Gastrocnemius medialis (tissue), 4 donors: ENCODE results near the gene LZTFL1. TPM values are rescaled to one million over a fixed set of nuclear protein-coding genes. Genes with fewer than 3 reads are reported as not detected.

Experiments used
- ATAC-seq, 2 donors: fragments of 150-250 bp; one replicate each; pipeline ENCODE4 v1.9.1; 2016
- DNase-seq, 2 donors: peaks; one replicate each; pipeline ENCODE4 v3.0.0-alpha.2; 2019
- H3K27ac ChIP-seq, 4 donors: fragments of 200-600 bp; sonication (generic); 1 replicate in 1 of 4; 2 replicates in 3 of 4; pipeline ENCODE4 v1.5.1; 2016 to 2018; ENCODE audit warnings: mild to moderate bottlenecking in 2 of 4, moderate library complexity in 1 of 4
- H3K27me3 ChIP-seq, 3 donors: fragments of 200-600 bp; sonication (generic) in 2 of 3; 1 replicate in 1 of 3; 2 replicates in 2 of 3; pipeline versions ENCODE4 v1.5.1 to v1.6.0; 2016 to 2019; ENCODE audit warnings: mild to moderate bottlenecking in 1 of 3, moderate library complexity in 1 of 3
- H3K36me3 ChIP-seq, 2 donors: fragments of 200-600 bp; sonication (generic) in 1 of 2; one replicate each; pipeline ENCODE4 v1.5.1; 2017 to 2018
- H3K4me1 ChIP-seq, 2 donors: fragments of 200-600 bp; sonication (generic) in 1 of 2; one replicate each; pipeline ENCODE4 v1.5.1; 2016 to 2017; ENCODE audit warnings: mild to moderate bottlenecking in 2 of 2
- H3K4me3 ChIP-seq, 4 donors: fragments of 200-600 bp; sonication (generic) in 3 of 4; 1 replicate in 1 of 4; 2 replicates in 3 of 4; pipeline ENCODE4 v1.5.1; 2016 to 2019; ENCODE audit warnings: mild to moderate bottlenecking in 2 of 4
- H3K9me3 ChIP-seq, 3 donors: fragments of 200-600 bp; sonication (generic) in 2 of 3; 1 replicate in 1 of 3; 2 replicates in 2 of 3; pipeline ENCODE4 v1.5.1; 2016 to 2019
- POLR2A ChIP-seq, 2 donors: fragments of 450-650 bp; IDR thresholded peaks; one replicate each; pipeline ENCODE4 v1.6.1; 2017; ENCODE audit warnings: antibody characterized with exemption in 2 of 2, mild to moderate bottlenecking in 2 of 2, moderate library complexity in 2 of 2
- in situ Hi-C, 4 donors: fragments of 200-750 bp; cut with MboI; loops; one replicate each; pipeline versions ENCODE4 v1.15.0 to v1.8.0; 2017; ENCODE audit warnings: low sequenced_read_pairs in 4 of 4
- intact Hi-C: fragments of 100-400 bp; cut with DNase I; formaldehyde crosslinking; loops from one replicate; pipeline ENCODE4 v1.15.1; 2023; ENCODE audit warnings: low total_unique reads
- total RNA-seq, 4 donors: library from RNA; depleted of rRNA; stranded (reverse); fragments of >200 nt; gene quantifications; one replicate each; pipeline versions ENCODE4 v1.1.0 to v1.2.3, GENCODE V29; 2016
- TF ChIP-seq, protein P1 (sequence below), 5 experiments: fragments of 450-650 bp in 3 of 5; fragments of 200-600 bp in 2 of 5; sonication (generic) in 2 of 5; IDR thresholded peaks in 4 of 5; conservative IDR thresholded peaks in 1 of 5; 1 replicate in 4 of 5; 2 replicates in 1 of 5; pipeline ENCODE4 v1.5.1; 2016 to 2019; ENCODE audit warnings: antibody characterized with exemption in 5 of 5, mild to moderate bottlenecking in 3 of 5, moderate library complexity in 3 of 5

The LZTFL1 gene
- total RNA-seq: 1 to 10 TPM; 3.2 to 7.6 (median 5.0) TPM

DNA sequence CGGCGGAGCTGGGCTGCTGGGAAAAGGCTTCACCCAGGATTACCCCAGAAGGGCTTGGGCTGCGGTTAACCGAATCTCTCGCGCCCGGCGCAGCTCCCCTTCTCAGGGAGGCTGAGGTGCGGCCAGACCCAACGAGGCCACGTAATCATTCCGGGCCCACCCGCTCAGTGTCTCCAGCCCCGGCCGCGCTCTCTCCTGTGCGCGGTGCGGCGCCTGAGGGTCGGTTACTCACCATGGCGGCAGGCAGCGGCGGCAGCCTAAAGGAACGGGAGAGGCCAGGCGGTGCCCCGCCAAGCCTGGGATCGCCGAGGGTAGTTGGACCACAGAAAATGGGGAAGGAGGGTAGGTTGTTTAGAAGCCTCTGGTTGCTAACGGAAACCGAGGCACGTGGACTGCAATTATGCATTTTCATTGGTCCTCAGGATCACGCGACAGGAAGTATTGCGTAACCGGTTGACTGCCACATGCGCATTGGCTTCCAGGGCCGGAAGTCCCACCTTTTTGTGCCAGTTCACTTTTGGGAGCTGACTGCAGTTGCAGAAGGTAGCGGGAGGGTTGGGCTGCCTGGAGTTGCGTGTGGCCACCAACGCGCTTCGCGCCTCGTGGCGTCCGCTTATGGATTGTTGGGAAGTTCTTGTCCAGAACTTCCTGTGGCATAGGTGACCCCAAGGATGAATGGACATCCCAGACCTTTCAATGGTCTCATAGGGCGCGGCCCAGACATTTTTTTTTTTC lies at the start of gene LZTFL1:
TSS of gene LZTFL1 (minus strand) at position 363 of the 735 bp plus-strand sequence. CDS start at position 235, 128 bp downstream.
- Histone ChIP-seq H3K27me3 (no peaks in the 10 kb centered on the region), H3K9me3 (no peaks in the 10 kb centered on the region), H3K4me3 (peak within 1 kb of the TSS; percentile 85 to 98 (median 98)), H3K36me3 (no peaks in the 10 kb centered on the region), H3K27ac (peak within 1 kb of the TSS; percentile 24 to 69 (median 57)), H3K4me1 (peaks cover 16 to 17% of the 10 kb centered on the region in 2 donors)
- intact Hi-C loops (loop anchor here (10.0 kb wide), 1 partner anchor 233 kb away; no protein-coding TSS in a partner anchor), in situ Hi-C loops (no loop called here)
- peak; percentile 91 to 95 for DNase-seq
- ATAC-seq: peak; percentile 99 to 100
- no peak for TF ChIP-seq POLR2A (IDR thresholded peaks at IDR 0.05)
- TF ChIP-seq, protein P1, sequence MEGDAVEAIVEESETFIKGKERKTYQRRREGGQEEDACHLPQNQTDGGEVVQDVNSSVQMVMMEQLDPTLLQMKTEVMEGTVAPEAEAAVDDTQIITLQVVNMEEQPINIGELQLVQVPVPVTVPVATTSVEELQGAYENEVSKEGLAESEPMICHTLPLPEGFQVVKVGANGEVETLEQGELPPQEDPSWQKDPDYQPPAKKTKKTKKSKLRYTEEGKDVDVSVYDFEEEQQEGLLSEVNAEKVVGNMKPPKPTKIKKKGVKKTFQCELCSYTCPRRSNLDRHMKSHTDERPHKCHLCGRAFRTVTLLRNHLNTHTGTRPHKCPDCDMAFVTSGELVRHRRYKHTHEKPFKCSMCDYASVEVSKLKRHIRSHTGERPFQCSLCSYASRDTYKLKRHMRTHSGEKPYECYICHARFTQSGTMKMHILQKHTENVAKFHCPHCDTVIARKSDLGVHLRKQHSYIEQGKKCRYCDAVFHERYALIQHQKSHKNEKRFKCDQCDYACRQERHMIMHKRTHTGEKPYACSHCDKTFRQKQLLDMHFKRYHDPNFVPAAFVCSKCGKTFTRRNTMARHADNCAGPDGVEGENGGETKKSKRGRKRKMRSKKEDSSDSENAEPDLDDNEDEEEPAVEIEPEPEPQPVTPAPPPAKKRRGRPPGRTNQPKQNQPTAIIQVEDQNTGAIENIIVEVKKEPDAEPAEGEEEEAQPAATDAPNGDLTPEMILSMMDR (IDR thresholded peaks at IDR 0.05 in 4 of 5, conservative IDR thresholded peaks at IDR 0.05 in 1 of 5): no peak

DNA sequence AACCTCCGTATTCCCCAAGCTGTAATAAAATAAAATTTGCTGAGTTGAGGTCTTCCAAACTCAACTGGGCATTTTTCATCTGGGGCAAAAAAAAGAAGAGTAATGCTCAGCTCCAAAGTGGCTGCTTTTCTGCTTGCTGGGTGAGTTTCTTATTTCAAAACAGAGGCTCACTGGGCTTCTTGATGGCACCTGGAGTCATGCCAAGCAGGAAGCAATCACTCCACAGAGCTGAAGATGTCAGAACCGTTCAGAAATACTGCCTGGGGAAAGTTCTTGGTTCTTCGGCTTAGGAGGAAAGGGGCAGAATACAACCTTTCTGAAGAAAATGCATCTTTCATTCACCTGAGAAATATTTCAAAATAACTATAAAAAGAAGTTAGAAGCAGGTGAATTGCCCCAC lies 48.5 kb upstream of the LZTFL1 start:
- Histone ChIP-seq H3K9me3 (no peaks in the 10 kb centered on the region), H3K36me3 (no peaks in the 10 kb centered on the region), H3K27me3 (no peaks in the 10 kb centered on the region), H3K4me1 (no peaks in the 10 kb centered on the region), H3K27ac (no peak overlapping the region), H3K4me3 (no peak overlapping the region)
- in situ Hi-C loops: no loop called here
- no peak for ATAC-seq
- TF ChIP-seq, protein P1 (IDR thresholded peaks at IDR 0.05 in 4 of 5, conservative IDR thresholded peaks at IDR 0.05 in 1 of 5): no peak
- no peak for TF ChIP-seq POLR2A (IDR thresholded peaks at IDR 0.05)
- no peak for DNase-seq
- intact Hi-C loops: no loop called here

- intact Hi-C loops: no loop called here
- TF ChIP-seq POLR2A (IDR thresholded peaks at IDR 0.05): no peak
- TF ChIP-seq, protein P1 (IDR thresholded peaks at IDR 0.05 in 4 of 5, conservative IDR thresholded peaks at IDR 0.05 in 1 of 5): no peak
Measured at GRCh38 chr3:45889337-45889736, 47.4 kb upstream of the LZTFL1 start.

GRCh38 chr3:45887759-45888511 lies 46.0 kb upstream of the LZTFL1 start:
- Histone ChIP-seq H3K4me3 (no peak overlapping the region), H3K4me1 (no peaks in the 10 kb centered on the region), H3K27ac (no peak overlapping the region), H3K36me3 (no peaks in the 10 kb centered on the region), H3K9me3 (no peaks in the 10 kb centered on the region), H3K27me3 (no peaks in the 10 kb centered on the region)
- DNase-seq: no peak
- ATAC-seq: no peak
- in situ Hi-C loops: no loop called here
- TF ChIP-seq POLR2A (IDR thresholded peaks at IDR 0.05): no peak
- TF ChIP-seq, protein P1 (IDR thresholded peaks at IDR 0.05 in 4 of 5, conservative IDR thresholded peaks at IDR 0.05 in 1 of 5): no peak
- intact Hi-C loops: no loop called here

More at GRCh38 chr3:45889337-45889736, 47.4 kb upstream of the LZTFL1 start:
- Histone ChIP-seq H3K4me3 (no peak overlapping the region), H3K27ac (no peak overlapping the region), H3K27me3 (no peaks in the 10 kb centered on the region), H3K36me3 (no peaks in the 10 kb centered on the region), H3K9me3 (no peaks in the 10 kb centered on the region), H3K4me1 (no peaks in the 10 kb centered on the region)
- ATAC-seq: no peak
- in situ Hi-C loops: no loop called here
- DNase-seq: no peak
